ENCODE data around the gene AFTPH.

DNA sequence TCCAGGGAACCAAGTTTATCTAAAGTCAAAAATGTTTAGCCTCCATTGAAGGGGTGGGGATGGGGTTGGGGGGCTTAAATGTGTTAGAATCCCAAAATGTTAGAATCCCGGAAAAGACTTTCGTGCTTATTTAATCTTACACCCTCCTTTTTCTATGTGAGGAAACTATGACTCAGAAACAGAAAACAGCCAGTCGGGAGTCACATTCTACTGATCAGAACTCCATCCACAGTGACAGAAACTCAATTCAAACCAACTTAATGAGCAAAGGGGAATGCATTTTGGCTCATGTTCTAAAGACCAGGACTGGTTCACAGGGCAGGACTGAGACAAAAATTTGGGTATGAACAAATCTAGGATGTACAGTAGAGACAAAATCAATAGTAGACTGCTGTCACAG, 31.9 kb upstream of the AFTPH start:
- TF ChIP-seq POLR2A (IDR thresholded peaks at IDR 0.05; ENCODE audit: low read depth, low read length) = no peak
- no peak for TF ChIP-seq POLR2AphosphoS5 (IDR thresholded peaks at IDR 0.05; ENCODE audit: low read depth, low read length)

Data from GM12891 (cell line).